ENCODE data around the gene ATP10A.

DNA sequence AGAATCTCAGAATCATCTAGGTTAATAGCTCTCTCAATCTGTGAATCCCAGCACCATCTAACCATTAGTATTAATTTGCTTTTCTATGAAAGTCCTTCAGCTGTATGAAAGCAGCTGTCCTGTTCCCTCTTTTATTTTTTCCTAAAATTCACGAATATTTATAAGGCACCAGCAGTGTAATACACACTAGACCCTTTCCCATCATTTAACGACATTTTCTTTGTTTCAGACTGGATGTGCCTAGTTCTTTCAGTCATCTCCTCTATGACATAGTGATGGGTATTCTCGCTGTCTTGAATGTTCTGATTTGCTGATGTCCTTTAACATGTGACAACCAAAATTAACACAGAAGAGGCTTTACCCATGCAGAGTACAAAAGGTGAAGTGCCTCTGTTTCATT lies 48.9 kb upstream of the ATP10A start:
- TF ChIP-seq, protein P1, sequence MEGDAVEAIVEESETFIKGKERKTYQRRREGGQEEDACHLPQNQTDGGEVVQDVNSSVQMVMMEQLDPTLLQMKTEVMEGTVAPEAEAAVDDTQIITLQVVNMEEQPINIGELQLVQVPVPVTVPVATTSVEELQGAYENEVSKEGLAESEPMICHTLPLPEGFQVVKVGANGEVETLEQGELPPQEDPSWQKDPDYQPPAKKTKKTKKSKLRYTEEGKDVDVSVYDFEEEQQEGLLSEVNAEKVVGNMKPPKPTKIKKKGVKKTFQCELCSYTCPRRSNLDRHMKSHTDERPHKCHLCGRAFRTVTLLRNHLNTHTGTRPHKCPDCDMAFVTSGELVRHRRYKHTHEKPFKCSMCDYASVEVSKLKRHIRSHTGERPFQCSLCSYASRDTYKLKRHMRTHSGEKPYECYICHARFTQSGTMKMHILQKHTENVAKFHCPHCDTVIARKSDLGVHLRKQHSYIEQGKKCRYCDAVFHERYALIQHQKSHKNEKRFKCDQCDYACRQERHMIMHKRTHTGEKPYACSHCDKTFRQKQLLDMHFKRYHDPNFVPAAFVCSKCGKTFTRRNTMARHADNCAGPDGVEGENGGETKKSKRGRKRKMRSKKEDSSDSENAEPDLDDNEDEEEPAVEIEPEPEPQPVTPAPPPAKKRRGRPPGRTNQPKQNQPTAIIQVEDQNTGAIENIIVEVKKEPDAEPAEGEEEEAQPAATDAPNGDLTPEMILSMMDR (IDR thresholded peaks at IDR 0.05), result no peak
- no peak for TF ChIP-seq POLR2A (IDR thresholded peaks at IDR 0.05)
- TF ChIP-seq POLR2AphosphoS5 (IDR thresholded peaks at IDR 0.05), result no peak
- TF ChIP-seq EP300 (IDR thresholded peaks at IDR 0.05; ENCODE audit: low read depth), result no peak
